Raji (cell line): Measurements from ENCODE around the gene PSMA8.
A peak's percentile ranks its signal among the peaks of the same experiment; 100 is the strongest.

Experiments used
- POLR2A ChIP-seq: IDR thresholded peaks from 2 replicates; pipeline ENCODE4 v1.6.1; 2011; ENCODE audit warnings: low read depth, low read length, control low read depth; ENCODE audit not compliant: insufficient read depth

Gene PSMA8

DNA sequence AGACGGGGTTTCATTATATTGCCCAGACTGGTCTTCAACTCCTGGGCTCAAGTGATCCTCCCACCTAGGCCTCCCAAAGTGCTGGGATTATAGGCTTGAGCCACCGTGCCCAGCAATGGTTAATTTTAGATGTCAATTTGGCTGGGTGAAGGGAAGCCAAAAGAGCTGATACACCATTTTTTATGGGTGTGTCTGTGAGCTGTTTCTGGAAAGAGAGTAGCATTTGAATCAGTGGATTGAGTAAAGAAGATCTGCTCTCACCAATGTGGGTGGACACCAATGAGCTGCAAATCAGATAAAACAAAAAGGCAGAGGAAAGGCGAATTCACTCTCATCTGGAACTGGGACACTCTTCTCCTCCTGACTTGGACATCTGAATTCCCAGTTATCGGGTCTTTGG, 76.5 kb downstream of the PSMA8 start:
- TF ChIP-seq POLR2A = no peak

DNA sequence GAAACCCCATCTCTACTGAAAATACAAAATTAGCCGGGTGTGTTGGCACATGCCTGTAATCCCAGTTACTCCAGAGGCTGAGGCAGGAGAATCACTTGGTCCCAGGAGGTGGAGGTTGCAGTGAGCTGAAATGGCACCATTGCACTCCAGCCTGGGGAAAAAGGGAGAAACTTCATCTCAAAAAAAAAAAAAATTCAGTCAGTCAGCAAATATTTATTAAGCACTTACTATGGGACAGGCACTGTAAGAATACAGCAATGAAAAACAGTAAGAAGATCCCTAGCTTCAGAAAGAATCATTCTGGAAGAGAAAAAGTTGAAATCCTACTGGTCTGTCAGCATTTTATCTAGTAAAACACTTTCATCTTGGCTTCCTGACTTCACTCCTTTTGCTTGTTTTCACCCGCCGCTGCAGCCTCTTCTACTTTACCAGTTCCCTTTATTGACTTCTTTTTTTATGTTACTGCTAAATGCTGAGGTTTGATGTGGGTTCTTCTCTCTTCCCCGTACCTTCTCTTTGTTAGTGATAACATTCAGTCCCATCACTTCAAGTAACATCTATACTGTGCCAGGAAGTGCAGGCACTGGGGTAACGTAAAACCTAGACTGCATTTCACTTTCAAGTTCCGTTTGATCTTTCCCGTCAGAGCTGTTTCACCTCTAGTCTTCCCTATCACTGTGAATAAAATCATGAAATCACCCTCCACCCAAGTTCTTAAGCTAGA, 81.7 kb downstream of the PSMA8 start:
- TF ChIP-seq POLR2A = peak; percentile 48; the same call in 1 of the 2 replicates

DNA sequence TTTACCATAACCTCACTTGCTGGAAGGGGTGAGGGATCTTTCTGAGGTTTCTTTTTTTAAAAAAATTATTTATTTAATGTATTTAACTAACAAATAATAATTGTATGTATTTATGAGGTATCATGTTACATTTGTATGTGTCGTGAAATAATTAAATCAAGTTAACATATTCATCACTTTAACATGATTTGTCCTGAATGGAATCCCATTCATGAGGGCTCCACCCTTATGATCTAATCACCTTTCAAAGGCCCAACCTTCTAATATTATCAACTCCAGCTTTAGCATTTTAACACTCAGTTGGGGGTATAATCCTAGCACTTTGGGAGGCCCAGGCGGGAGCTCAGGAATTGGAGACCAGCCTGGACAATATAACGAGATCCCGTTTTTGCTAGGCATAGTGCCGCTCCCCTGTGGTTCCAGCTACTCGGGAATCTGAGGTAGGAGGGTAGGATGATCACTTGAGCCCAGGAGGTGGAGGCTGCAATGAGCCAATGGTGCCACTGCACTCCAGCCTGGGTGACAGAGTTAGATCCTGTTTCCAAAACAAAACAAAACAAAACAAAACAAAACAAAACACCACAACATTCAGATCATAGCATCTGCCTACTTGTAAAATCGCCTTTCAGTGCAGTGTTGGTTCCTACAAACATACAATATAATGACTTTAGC, 91.5 kb downstream of the PSMA8 start:
- no peak for TF ChIP-seq POLR2A

DNA sequence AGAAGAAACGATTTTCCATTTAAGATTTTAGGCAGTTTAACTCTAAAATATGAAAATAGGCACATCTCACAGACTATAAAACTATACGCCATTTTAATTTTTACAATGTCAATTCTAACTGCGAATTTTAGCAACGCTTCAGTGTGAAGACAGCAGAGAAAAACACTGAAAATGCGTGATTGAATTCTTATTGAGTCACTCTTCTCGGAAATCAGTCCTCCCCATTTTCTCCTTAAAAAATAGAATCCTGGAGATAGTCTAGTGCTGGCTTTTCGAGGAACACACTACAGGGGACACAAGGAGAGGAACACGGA, 92.2 kb downstream of the PSMA8 start:
- no peak for TF ChIP-seq POLR2A

DNA sequence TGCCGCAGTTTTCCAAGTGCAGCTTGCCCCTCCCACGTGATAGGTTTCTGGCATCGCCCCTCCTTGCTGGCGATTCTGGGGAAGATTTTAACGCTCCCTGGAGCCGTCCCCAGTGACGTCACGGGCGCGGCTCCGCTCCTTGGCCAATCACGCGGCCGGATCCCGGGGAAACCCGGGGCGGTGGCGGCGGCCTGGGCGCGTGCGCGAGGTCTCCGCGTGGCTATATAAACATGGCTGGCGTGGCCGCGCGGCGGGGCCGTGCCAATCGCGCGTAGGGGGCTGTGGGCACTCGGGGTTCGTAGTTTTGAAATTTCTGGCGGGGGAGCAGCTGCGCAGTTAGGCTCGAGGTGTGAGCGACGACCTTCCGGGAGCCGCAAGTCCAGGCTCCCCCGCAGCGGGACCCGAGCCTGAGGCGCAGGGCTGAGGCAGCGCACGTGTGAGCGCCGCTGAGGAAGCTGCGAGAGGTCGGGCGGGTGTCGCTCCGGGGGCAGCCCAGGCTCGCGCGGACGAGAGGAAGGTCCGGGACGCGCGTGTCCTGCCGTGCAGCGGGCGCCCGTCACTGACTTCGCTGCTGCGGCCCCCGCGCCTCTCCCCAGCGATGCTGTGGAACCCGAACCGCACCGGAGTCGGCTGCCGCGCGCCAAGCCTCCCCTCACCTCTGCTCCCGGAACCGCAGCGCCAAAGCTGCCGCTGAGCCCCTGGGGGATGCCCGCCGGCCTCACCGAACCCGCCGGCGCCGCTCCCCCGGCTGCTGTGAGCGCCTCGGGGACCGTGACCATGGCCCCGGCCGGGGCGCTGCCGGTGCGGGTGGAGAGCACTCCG, 92.8 kb downstream of the PSMA8 start, which contains the start of gene TAF4B:
Gene TAF4B, plus strand, starts transcription at position 217 of the 822 bp plus-strand sequence. Its CDS starts 489 bp downstream, at position 706.
- peak; percentile 94 for TF ChIP-seq POLR2A

DNA sequence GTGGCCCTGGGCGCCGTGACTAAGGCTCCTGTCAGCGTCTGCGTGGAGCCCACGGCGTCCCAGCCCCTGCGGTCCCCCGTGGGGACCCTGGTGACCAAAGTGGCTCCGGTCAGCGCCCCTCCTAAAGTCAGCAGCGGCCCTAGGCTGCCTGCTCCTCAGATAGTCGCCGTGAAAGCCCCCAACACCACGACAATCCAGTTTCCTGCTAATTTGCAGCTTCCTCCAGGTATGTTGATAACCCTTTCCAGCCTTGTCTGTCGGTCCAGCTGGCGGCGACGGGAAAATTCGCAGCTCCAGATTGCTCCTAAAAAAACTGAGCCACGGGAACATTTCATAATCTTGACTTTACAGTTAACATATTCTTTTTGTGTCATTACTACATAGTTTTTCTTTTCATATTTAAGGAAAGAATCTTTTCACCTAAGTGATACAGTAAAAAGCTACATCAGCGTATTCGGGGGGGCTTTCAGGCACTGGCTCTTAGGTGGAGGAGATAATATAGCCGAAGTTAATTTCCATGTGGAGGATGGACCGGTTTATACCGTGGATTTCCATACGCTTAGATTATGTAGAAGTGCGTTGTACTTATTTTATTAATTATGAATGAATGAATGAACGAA, 93.5 kb downstream of the PSMA8 start:
- no peak for TF ChIP-seq POLR2A

DNA sequence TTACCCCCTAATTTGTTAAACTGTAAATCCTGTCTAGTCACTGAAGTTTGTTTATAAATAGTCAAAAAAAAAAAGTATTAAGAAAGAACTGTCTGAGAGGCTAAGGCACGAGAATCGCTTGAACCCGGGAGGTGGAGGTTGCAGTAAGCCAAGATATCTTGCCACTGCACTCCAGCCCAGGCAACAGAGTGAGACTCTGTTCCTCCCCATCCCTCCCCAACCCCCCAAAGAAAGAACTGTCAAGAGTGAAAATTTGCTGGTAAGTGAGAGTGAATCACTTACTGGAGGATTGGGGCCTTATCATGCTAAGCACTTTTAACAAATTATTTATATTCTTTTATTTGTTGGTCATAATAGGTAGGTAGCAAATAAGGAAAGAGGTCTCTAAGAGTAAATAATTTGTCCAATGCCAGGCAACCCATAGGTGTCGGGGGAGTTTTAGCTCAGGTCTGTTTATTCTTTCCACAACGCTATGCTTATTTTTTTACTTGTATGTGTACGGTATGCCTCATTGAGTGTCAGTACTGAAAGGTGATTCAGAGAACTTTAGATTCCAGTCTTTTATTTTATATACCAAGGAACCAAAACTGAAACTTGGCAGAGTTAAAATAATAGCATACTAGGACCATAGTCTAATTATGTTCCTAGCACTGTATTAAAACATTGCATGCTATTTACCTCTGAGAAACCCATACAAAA, 95.0 kb downstream of the PSMA8 start:
- TF ChIP-seq POLR2A = no peak

DNA sequence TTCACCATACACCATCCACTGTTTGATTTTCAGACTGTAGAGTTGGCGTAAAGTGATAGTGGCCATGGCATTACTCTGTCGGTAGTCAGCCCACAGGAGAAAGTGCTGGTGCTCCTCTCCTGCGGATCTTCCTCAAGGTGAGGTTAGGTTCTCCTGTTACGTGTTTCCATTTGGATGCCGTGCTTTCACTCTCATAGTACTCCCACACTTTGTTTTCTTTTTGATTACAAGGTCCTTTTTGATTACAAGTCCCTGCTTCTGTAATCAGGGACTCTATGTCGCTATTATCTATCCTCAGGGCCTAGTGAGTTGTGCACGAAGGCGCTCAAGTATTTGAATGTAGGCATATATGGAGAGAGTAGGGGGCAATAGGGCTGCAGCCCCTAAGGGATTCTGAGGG, 96.8 kb downstream of the PSMA8 start:
- TF ChIP-seq POLR2A = no peak

DNA sequence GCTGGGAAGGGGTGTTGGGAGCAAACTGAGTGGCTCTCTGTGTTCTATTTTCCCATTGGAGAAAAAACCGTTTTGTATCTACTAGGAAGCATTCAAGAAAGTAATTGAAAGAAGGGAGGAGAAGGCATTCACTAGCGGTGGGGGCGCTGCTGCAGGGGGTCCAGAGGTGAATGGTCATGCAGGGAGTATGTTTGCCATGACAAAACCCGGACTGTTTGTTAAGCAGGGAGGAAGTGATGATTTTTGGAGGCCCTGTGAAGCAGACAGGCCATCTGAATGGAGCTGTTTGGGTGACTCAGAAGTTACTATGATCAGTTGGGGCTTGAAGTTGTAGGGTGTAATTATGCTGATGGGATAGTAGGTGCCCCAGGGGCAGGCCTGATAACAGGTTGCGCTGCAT, 99.5 kb downstream of the PSMA8 start:
- no peak for TF ChIP-seq POLR2A
